NCI-H82 treated with DMSO at 0.1 percent for 48 hours (cell line): Measurements from ENCODE around the gene FDX2.

Source experiments
- DNase-seq: peaks from one replicate; lab custom pipeline; 2025; ENCODE audit not compliant: unreplicated experiment; lab: John Stamatoyannopoulos, UW

The FDX2 gene

DNA sequence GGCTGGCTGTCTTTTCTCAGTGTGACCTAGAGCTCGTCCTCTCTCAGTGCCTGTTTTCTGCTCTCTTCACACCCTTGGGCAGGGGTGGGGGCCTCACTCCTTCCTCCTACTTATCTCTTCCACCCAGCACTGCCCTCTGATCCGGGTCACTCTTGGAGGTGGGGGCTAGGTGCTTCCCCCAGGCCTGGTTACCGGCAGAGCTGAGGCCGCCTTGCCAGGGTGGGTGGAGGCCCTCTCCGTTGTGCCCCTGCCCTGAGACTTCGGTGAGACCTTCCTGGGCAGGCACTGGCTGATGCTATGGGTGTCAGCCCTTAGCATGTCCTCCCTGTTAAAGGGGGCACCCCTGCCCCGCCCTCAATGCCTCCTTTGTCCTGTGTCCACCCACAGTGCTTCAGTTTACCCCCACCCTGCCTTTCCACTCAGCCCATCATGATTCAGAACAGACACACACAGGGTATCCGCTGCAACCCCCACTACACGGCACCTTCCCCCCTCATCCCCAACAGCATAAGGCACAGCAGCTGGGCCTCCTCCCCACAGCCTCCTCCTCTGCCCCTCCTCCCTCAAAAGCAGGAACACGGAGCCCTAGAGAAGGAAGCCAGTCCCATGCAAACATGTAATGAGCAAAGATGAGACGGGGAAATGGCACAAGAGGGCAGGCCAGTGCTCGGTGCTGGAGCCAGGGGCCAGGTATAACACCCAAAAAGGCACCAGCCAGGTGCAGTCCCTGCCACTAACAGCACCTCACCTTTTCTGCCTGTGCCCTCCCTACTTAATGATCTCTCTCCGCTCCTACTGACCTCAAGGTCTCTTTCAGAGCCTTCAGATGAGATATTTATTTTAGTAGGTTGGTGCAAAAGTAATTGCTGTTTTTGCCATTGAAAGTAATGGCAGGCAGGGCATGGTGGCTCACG is 16.0 kb downstream of the FDX2 start:
- peak; percentile 30 for DNase-seq

DNA sequence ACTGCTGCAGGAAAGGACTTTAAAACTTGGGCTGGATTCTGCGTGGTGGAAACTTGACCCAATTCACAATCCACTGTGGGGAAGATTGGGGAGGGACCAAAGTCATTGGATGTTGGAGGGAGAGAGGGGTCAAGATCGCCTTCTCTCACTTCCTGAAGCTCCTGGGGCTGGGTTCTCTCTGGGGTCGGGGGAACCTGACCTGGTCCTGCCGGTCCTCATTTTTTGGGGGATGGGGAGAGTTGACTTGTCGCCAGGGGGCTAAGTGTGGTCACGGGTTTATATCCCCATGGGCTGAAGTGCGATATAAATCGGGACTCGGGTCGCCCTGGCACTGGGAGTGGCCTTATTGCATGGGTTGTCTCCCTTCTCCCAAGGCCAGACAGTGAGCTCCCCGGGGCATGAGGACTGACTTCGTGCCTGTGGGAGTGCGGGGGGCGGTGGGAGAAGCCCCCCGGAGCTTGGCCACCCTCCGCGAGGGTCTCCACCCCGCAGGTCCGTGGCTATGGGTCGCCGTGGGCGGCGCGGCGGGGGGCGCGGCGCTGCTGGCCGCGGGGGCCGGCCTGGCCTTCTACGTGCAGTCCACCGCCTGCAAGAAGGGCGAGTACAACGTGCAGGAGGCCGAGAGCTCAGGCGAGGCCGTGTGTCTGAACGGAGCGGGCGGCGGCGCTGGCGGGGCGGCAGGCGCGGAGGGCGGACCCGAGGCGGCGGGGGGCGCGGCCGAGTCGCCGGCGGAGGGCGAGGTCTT is 19.8 kb downstream of the FDX2 start:
- DNase-seq, result no peak

DNA sequence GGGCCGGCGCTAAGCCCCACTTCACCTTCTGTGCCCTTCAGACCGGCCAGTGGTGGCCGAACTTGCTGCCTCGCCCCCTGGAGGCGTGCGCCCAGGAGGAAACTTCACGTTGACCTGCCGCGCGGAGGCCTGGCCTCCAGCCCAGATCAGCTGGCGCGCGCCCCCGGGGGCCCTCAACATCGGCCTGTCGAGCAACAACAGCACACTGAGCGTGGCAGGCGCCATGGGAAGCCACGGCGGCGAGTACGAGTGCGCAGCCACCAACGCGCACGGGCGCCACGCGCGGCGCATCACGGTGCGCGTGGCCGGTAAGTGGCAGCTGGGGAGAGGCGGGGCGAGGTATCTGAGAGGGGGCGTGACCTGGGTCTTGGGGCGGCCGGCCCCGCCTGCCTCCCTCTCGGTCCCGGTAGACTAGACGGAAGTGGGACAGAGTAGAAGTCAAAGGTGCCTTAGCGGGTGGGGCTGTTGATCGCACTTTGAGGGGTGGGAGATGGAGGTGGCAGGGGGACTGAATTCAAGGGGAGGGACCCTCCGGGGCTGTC is 20.4 kb downstream of the FDX2 start:
- no peak for DNase-seq

DNA sequence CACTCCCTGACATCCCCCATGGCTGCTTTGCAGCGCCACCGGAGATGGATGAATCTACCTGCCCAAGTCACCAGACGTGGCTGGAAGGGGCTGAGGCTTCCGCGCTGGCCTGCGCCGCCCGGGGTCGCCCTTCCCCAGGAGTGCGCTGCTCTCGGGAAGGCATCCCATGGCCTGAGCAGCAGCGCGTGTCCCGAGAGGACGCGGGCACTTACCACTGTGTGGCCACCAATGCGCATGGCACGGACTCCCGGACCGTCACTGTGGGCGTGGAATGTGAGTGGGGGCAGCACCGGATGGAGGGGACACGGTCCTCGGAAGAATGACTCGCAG is 21.5 kb downstream of the FDX2 start:
- no peak for DNase-seq

DNA sequence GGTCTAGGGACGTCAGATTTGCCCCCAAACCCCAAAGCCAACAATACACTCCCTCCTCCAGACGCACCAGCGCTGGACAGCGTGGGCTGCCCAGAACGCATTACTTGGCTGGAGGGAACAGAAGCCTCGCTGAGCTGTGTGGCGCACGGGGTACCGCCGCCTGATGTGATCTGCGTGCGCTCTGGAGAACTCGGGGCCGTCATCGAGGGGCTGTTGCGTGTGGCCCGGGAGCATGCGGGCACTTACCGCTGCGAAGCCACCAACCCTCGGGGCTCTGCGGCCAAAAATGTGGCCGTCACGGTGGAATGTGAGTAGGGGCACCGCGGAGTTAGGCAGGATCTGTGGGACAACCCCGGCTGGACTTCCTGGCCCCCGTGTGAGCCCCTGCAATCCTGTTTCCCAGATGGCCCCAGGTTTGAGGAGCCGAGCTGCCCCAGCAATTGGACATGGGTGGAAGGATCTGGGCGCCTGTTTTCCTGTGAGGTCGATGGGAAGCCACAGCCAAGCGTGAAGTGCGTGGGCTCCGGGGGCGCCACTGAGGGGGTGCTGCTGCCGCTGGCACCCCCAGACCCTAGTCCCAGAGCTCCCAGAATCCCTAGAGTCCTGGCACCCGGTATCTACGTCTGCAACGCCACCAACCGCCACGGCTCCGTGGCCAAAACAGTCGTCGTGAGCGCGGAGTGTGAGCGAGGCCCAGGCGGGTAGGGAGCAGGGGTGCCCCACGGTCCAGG is 22.0 kb downstream of the FDX2 start:
- DNase-seq, result no peak

DNA sequence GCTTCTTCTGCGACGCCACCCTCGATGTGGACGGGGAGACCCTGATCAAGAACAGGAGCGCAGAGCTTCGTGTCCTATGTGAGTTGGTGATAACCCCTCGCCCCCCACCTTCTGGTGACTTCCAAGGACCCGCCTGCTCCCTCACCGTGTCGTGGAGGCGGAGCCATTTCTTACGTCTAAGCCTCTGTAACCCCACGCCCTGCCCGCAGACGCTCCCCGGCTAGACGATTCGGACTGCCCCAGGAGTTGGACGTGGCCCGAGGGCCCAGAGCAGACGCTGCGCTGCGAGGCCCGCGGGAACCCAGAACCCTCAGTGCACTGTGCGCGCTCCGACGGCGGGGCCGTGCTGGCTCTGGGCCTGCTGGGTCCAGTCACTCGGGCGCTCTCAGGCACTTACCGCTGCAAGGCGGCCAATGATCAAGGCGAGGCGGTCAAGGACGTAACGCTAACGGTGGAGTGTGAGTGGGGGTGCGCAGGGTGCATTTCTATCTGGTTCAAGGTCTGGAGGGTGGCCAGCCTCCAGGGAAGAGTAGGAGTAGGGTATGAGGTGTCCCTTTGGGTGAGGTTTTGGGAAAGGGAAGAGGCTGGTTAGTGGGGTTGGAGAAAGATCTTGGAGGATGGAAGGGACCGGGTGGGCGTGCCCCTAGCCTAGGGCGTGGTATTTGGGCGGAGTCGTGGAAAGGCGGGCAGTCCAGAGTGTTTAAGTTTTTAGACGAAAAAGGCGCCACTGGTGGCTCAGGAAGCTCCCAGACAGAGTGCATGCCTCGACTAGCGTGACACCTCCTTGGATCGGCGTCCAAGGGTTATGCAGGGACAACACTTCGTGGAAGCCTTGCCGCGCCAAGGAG is 22.8 kb downstream of the FDX2 start:
- DNase-seq, result no peak

DNA sequence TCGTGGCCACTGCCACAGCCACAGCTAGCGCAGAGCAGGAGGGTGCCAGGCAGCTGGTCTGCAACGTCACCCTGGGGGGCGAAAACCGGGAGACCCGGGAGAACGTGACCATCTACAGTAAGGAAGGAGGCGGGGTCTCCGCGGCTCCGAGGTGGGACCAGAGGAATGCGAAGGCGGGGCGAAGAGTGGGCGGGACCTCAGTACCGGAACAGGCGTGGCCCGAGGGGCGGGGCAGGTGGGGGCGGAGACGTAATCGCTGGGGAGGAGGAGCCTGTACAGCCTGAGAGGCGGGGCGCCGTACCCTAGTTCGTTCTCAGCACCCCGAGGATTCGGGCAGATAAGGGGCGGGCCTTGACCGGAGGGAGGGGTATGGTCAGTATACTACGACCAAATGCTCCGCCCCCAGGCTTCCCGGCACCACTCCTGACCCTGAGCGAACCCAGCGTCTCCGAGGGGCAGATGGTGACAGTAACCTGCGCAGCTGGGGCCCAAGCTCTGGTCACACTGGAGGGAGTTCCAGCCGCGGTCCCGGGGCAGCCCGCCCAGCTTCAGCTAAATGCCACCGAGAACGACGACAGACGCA is 23.5 kb downstream of the FDX2 start:
- DNase-seq, result peak; percentile 95

DNA sequence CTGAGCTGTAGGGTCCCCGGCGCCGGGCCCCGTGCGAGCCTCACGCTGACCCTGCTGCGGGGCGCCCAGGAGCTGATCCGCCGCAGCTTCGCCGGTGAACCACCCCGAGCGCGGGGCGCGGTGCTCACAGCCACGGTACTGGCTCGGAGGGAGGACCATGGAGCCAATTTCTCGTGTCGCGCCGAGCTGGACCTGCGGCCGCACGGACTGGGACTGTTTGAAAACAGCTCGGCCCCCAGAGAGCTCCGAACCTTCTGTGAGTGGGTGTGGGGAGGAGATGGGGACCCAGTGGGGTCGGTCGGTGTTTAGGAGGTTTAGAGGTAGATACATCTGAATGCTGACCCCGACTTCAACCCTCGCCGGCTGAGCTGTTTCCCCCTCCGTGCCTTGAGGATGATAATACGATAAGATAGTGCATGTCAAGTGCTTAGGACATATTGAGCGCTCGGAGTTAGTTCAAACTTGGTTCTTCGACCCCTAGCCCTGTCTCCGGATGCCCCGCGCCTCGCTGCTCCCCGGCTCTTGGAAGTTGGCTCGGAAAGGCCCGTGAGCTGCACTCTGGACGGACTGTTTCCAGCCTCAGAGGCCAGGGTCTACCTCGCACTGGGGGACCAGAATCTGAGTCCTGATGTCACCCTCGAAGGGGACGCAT is 24.1 kb downstream of the FDX2 start:
- DNase-seq, result no peak

DNA sequence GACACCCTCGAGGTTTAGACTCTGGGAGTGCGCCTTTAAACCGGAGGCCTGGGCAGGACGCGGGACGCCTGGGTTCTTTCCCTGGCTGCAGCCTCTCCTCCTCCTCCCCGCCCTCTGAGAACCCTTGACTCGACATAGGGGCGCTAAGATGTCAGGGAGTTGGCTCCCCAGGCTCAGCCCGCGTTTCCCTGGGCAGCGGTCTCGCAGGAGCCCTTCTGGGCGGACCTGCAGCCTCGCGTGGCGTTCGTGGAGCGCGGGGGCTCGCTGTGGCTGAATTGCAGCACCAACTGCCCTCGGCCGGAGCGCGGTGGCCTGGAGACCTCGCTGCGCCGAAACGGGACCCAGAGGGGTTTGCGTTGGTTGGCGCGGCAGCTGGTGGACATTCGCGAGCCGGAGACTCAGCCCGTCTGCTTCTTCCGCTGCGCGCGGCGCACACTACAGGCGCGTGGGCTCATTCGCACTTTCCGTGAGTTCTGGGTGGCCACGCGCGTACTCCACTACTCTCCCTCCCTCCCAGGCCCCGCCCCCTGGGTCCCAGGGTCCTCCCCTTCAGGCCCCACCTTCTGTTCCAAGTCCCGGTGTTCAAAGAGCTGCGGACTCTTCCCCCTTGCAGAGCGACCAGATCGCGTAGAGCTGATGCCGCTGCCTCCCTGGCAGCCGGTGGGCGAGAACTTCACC is 24.8 kb downstream of the FDX2 start:
- no peak for DNase-seq

DNA sequence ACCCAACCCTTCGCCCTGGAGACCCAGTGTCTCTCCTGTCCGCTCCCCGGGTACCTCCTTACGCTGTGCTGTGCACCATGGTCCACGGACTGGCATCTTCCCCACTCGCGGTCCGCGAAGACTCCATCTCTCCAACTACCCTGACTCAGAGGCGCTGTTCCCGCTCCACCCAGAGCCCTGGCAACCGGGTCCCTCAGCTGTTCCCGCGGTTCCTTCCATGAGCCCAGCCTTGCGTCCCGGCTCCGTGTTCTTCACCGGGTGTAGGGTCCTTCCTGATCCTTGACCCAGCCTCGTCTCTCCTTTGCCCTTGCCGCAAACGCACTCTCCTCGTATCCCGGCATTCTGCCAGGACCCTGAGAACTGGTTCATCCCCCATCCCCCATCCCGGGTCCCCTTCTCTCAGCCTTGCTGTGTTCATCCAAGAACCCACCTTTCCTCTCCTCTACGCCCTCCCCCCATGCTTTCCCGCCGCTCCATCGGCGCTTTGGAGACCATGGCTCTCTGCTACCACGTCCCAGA is 25.4 kb downstream of the FDX2 start:
- DNase-seq, result no peak

DNA sequence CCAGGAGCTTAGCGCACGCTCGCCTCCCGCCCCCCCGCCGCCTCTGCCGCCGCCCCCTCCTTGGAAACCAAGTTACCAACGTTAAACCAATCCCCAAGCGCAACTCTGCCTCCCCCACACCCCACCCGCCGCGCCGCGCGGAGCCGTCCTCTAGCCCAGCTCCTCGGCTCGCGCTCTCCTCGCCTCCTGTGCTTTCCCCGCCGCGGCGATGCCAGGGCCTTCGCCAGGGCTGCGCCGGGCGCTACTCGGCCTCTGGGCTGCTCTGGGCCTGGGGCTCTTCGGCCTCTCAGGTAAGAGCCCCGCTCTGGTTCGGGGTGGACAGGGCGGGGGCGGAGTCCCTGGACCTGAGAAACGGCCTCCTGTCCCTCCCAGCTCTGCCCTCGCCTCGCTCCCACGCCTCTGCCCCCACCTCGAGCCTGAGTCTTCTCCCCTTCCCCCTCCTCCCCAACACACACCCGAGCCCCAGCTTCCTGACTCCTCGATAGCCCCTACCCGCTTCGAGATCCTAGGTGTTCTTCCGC is 25.9 kb downstream of the FDX2 start, which contains the start of gene ICAM5:
Gene ICAM5, plus strand, starts transcription at position 117 of the 521 bp plus-strand sequence. Its CDS starts 92 bp downstream, at position 209.
- no peak for DNase-seq

DNA sequence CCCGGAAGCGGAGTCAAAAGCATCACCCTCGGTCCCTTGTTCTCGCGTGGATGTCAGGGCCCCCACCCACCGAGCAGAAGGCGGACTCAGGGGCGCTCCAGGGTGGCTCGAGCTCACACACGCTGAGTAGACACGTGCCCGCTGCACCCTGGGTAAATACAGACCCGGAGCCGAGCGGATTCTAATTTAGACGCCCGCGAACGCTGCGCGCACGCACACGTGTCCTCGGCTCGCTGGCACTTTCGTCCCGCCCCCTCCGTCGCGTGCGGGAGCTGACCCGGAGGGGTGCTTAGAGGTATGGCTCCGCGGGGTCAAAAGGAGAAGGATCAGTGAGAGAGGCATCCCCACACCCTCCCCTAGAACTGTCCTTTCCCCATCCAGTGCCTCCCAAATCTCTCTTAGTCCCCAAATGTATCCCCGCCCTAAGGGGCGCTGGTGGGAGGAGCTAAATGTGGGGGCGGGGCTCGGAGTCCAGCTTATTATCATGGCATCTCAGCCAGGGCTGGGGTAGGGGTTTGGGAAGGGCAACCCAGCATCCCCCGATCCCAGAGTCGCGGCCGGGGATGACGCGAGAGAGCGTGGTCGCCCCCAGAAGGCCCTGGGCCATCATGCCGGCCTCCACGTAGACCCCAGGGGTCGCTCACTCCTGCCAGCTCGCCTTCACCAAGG is 26.5 kb downstream of the FDX2 start:
- peak; percentile 47 for DNase-seq

DNA sequence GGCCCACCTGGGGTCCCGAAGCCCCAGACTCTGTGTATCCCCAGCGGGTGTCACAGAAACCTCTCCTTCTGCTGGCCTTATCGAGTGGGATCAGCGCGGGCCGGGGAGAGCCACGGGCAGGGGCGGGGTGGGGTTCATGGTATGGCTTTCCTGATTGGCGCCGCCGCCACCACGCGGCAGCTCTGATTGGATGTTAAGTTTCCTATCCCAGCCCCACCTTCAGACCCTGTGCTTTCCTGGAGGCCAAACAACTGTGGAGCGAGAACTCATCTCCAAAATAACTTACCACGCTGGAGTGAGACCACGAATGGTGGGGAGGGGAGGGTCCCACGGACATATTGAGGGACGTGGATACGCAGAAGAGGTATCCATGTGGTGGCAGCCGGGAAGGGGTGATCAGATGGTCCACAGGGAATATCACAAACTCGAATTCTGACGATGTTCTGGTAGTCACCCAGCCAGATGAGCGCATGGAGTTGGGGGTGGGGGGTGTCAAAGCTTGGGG is 27.1 kb downstream of the FDX2 start:
- peak; percentile 61 for DNase-seq

DNA sequence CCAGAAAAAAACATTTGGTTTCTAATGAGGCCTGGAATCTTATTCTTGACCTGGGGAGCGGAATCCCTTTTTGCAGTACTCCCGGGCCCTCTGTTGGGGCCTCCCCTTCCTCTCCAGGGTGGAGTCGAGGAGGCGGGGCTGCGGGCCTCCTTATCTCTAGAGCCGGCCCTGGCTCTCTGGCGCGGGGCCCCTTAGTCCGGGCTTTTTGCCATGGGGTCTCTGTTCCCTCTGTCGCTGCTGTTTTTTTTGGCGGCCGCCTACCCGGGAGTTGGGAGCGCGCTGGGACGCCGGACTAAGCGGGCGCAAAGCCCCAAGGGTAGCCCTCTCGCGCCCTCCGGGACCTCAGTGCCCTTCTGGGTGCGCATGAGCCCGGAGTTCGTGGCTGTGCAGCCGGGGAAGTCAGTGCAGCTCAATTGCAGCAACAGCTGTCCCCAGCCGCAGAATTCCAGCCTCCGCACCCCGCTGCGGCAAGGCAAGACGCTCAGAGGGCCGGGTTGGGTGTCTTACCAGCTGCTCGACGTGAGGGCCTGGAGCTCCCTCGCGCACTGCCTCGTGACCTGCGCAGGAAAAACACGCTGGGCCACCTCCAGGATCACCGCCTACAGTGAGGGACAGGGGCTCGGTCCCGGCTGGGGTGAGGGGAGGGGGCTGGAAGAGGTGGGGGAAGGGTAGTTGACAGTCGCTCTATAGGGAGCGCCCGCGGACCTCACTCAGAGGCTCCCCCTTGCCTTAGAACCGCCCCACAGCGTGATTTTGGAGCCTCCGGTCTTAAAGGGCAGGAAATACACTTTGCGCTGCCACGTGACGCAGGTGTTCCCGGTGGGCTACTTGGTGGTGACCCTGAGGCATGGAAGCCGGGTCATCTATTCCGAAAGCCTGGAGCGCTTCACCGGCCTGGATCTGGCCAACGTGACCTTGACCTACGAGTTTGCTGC is 28.7 kb downstream of the FDX2 start, which contains the start of gene ICAM4:
Gene ICAM4, plus strand, starts transcription at position 153 of the 935 bp plus-strand sequence. Its CDS starts 58 bp downstream, at position 211.
- DNase-seq, result no peak

DNA sequence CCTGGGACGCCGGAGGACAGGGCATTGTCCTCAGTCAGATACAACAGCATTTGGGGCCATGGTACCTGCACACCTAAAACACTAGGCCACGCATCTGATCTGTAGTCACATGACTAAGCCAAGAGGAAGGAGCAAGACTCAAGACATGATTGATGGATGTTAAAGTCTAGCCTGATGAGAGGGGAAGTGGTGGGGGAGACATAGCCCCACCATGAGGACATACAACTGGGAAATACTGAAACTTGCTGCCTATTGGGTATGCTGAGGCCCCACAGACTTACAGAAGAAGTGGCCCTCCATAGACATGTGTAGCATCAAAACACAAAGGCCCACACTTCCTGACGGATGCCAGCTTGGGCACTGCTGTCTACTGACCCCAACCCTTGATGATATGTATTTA is 30.4 kb downstream of the FDX2 start:
- no peak for DNase-seq

DNA sequence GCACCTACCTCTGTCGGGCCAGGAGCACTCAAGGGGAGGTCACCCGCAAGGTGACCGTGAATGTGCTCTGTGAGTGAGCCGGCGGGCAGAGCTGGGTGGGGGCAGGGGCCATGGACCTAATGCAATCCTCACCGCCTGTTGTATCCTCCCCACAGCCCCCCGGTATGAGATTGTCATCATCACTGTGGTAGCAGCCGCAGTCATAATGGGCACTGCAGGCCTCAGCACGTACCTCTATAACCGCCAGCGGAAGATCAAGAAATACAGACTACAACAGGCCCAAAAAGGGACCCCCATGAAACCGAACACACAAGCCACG is 30.9 kb downstream of the FDX2 start:
- no peak for DNase-seq
